GM19351 (cell line): Measurements from ENCODE around the gene HORMAD2.

ENCODE experiments used
- ATAC-seq: cut with Tn5 transposase; IDR thresholded peaks from one replicate; pipeline ENCODE4 v1.9.1; 2021; ENCODE audit warnings: mild to moderate bottlenecking, moderate library complexity; ENCODE audit not compliant: unreplicated experiment

Gene HORMAD2

DNA sequence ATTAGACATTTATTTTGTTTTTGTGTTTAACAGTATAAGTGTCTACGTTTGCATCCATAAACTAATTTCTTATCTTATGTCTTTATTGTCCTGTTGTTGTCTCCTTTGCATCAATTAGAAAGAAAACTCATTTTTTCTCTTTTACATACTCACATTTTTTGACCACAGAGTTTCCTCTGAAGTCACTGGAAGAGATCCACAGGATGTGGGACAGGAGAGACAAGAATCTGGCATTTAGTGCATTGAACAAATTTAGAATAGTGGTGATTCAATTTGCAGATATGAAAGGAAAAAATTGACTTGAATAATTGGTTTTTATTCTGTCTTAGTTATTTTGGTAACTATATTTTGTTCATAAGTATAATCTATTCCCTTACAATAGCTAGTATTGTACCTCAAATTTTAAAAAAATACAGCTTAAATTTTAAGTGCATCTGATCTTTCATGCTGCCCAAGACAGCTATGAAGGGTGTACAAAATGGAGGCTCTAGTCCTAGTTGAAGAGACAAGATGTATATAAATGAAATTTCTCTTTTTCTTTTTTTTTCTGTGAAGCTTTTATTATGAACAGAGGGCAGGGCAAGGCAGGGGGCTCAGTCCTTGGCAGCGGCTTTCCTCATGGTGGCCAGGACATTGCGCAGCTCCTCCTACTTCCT, 24.4 kb downstream of the HORMAD2 start:
- ATAC-seq: no peak

DNA sequence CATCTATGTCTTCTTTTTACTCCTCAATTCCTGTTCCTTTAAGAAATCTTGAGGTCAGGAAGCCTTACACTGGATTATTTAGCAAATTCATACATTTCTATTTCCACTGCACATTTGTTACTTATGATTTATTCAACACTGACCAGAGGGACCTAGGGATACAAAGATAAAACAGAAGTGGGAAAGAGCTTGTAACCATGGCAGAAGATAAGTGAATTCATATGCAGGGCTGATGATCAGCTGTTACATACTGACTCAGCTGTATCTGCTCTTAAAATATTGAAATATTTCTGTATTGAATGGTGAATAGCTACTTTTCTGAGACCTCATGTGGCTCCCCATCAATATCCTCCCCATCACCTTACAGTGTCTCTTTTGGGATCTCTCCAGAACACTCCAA, 25.2 kb downstream of the HORMAD2 start:
- no peak for ATAC-seq

GRCh38 chr22:30113494-30113893, 33.2 kb downstream of the HORMAD2 start:
- ATAC-seq: no peak

DNA sequence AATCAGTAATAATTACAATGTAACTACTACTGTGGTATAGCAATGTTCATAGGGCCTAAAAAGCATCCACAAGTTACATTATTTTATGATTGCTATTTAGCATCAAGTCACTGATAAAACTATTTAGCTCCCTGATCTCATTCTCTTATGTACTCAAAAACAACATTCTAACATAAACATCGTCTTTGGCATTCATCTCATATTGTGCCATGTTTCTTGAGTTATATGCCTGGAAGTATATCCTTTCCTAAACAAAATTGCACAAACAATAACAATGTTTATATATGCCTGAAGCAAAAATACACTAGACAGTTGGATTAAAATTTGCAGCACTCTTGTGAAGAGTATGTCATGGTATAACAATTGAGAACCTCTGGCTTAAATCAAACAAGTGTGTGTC, 34.1 kb downstream of the HORMAD2 start:
- no peak for ATAC-seq

GRCh38 chr22:30115705-30116104, 35.4 kb downstream of the HORMAD2 start:
- no peak for ATAC-seq

GRCh38 chr22:30116362-30117117, 36.3 kb downstream of the HORMAD2 start:
- no peak for ATAC-seq

DNA sequence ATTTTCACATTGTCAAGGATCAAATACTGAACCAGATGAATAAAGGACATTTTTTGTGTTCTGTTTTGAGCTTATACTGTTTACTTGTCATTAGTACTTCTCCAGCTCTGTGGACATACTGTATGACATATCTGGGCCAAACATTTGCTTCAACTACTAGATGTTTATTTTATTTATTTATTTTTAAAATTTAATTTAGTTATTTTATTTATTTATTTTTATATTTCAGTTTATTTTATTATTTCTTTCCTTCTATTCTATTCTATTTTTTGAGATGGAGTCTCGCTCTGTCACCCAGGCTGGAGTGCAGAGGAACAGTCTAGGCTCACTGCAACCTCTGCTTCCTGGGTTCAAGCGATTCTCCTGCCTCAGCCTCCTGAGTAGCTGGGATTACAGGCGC, 37.0 kb downstream of the HORMAD2 start:
- ATAC-seq: no peak

DNA sequence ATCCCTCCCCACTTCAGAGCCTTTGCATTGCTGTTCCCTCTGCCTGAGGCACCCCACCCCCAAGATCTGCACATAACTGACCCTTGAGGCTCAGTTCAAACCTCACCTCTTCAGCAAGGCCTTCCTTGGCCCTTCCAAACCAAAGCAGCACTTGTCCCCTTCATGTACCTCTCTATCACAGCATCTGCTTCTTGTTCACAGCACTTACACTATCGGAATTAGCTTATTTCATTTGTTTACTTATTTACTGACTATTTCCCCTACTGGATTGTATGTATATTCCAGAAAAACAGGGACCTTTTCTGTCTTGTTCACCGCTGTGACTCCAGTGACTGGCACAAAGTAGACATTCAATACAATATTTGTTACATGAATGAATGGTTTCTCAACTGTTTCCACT, 38.0 kb downstream of the HORMAD2 start:
- no peak for ATAC-seq

DNA sequence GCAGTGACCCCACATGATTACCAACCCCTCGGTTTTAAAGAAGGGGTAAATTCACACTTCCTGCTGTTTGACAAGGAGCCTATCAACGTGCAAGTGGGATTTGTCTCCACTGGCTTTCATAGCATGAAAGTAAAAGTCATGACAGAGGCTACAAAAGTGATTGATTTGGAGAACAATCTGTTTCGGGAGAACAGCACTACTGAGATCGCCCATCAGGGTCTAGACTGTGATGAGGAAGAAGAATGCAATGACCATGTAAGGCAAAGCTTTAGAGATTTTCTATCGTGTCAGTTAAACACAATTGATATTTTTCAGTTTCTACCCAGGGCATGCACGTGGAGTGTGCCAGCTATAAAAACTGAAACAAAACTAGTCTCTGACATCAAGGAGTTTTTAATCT, 41.7 kb downstream of the HORMAD2 start:
- no peak for ATAC-seq

DNA sequence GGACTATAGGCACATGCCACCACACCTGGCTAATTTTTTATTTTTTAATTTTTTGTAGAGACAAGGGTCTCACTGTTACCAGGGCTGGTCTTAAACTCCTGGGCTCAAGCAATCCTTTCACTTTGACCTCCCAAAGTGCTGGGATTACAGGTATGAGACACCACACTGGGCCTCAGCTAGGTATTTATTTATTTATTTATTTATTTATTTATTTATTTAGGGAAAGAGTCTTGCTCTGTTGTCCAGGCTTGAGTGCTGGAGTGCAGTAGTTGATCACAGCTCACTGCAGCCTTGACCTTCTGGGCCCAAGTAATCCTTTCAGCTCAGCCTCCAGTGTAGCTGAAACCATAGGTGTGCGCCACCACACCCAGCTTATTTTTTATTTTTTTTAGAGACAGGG, 43.2 kb downstream of the HORMAD2 start:
- no peak for ATAC-seq

DNA sequence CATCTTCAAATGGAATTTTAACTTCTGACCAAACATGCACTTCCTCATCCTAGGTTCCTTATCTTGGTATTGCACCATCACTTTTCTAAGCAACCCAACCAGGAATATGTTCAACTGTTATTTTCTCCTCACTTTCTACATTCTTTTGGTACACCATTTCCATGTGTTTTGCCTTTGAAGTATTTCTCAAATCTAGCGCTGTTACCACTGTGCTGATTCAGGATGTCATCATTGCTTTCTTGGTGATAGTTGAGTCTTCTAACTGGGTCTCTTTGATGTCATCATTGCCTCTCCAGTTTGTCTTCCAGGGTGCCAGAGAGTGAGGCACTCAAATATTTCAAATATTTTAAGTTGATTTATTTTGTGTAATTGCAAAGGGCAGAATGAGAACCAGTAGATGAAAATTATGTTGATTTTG, 47.5 kb downstream of the HORMAD2 start:
- ATAC-seq: no peak

DNA sequence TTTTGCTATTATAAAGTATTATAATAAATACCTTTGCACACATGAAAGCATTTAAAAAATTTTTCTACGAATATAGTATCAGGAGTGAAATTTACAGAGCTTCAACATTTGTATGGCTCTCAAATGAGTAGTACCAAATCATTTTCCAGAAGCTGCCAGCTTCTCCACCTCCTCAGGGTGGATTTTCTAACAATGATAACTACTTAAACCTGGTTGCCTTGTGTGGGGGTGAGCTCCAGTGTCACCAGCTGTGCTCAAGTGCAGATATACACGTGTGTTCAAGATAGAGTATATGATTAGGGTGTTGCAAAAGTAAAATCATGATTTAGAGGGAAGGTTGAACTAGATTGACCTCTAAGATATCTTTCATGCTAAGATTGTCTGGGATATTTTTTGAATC, 48.2 kb downstream of the HORMAD2 start:
- ATAC-seq: no peak

DNA sequence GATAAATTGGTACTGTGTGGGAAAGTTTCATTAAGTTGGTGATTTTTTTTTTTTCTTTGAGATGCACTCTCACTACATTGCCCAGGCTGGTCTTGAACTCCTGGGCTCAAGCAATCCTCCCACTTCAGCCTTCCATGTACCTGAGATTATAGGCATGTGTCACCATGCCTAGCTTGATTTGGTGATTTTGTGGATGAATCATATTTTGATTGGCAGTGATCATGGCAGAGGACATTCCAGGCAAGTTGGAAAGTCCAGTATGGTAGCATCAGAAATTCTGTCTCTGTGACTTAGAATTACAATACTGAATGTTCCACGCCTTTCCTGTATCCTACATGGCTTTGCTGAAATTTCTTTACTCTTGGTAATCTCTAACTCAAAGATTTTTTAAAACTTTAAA, 49.4 kb downstream of the HORMAD2 start:
- no peak for ATAC-seq

DNA sequence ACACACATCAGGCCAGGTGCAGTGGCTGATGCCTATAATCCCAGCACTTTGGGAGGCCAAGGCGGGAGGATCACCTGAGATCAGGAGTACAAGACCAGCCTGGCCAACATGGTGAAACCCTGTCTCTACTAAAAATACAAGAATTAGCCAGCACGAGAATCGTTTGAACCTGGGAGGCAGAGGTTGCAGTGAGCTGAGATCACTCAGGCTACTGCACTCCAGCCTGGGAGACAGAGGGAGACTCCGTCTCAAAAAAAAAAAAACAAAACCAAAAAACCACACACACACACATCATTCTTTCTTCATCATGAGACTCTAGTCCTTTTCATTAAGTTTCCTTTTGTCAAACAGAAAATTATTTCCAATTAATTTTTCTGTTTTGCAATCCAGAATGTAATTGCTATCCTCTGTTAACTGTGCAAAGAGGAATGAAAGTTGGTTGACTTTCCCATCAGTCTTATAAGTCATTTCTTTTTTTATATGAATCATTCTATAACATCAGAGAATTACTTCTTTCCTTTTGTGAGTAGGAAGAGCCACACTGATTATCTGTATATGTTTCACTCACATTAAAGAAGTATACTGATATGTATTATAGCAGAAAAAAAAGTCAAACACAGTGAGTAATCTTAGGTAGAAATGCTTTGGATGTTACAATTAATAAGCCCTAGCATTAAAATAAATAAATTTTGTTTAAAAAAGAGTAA, 52.2 kb downstream of the HORMAD2 start:
- no peak for ATAC-seq

- ATAC-seq: no peak
Measured at GRCh38 chr22:30140414-30140813, 60.1 kb downstream of the HORMAD2 start.

GRCh38 chr22:30143265-30143664, 63.0 kb downstream of the HORMAD2 start:
- no peak for ATAC-seq

DNA sequence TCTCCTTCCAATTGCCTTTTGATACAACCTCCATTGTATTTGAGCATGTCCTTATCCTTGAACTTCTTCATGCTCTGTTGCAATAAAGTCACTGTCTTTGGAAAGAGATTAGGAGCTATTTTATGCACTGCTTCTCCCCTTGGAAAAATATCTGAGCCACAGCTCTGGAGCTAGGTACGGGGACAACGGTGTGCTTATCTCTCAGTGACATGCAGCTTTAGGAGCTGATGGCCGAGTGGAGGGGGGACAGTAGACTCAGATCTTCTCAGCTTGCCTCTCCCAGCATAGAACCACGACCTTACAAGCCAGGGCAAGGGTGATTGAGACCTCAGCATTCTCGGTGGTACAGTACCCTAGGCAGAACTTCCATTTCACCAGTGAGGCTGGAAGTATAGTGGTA, 64.1 kb downstream of the HORMAD2 start:
- no peak for ATAC-seq

DNA sequence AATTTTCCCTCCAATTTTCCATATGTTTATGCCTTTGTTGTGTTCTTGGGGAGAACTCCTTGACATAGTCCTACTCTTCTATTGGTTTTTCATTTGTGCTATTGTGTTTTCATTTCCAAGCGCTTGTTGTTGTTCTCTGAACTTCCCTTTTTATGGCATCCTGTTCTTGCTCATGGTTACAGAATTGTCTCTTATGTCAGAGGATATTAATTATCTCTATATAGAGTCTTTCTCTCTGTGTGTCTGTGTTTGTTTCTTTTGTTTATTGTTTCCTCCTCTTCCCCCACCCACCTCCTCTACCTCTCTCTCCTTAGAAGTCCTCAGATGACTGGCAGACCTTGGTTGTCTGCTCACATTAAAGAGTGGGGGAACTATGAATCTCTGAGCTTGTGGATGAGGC, 69.9 kb downstream of the HORMAD2 start:
- no peak for ATAC-seq

- no peak for ATAC-seq
Measured at GRCh38 chr22:30158277-30158676, 78.0 kb downstream of the HORMAD2 start.

DNA sequence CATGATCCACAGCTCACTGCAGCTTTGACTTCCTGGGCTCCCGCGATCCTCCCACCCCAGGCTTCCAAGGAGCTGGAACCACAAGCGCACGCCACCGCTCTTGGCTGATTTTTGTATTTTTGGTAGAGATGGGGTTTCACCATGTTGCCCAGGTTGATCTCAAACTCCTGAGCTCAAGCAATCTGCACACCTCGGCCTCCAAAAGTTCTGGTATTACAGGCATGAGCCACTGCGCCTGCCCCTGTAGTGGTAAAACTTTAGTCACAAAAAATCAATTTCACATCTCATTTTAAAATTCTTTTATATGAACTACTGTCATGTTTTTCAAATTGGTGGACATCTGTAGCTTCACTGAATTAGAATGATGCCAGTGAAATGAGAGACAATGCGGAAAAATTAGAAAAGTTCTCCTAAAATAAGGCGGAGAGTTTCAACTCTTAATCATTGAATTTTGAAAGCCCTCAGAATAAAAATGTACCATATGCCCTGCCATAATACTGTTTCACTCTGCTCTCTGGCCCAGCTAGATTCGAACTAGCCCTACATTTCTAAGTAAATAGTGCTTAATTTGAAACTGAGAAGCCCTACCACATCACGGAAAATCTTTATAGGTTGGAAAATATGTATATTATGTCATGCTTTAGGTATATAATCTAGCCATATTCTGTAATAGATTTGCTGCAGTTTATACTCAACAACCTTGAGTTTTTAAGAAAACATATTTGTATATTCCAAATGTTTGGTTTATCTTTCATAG, 78.7 kb downstream of the HORMAD2 start:
- ATAC-seq: no peak

- ATAC-seq: no peak
Measured at GRCh38 chr22:30159561-30160353, 79.5 kb downstream of the HORMAD2 start.
